Measurements from ENCODE around the gene CHD9. TPM values are rescaled to one million over a fixed set of nuclear protein-coding genes. Genes with fewer than 3 reads are reported as not detected.

Gene CHD9
- total RNA-seq, 1 experiment from 2014 or later, result 18.9 TPM

GRCh38 chr16:53358884-53359283 is 304.1 kb downstream of the CHD9 start:
- no peaks in the 10 kb centered on the region for H4K20me1 ChIP-seq (ENCODE audit: insufficient read depth)
- no peak overlapping the region for H3K27ac ChIP-seq (ENCODE audit: low read depth, low read length)
- no peak overlapping the region for H2AFZ ChIP-seq (ENCODE audit: low read depth, low read length, poor library complexity, severe bottlenecking)
- ChIA-PET POLR2A (no interaction called here), RAD21 (ENCODE audit: low non-redundant PET in 1 of 2, low total read pairs in 2 of 2, uncharacterized antibody in 2 of 2, unreplicated experiment in 2 of 2) (no interaction called here), CTCF (no interaction called here)
- no peaks in the 10 kb centered on the region for H3K9me2 ChIP-seq (ENCODE audit: insufficient read depth)
- ATAC-seq (no peak), DNase-seq (ENCODE audit: low read depth, low spot score) (no peak)
- no peaks in the 10 kb centered on the region for H3K27me3 ChIP-seq (ENCODE audit: insufficient read depth, low read length)
- H3K4me2 ChIP-seq (ENCODE audit: low read length), result no peak overlapping the region
- no peak overlapping the region for H3K4me3 ChIP-seq (replicated peaks in 1 of 2; ENCODE audit: low read depth in 1 of 2, low read length in 2 of 2)
- no peaks in the 10 kb centered on the region for H3K79me2 ChIP-seq (ENCODE audit: insufficient read depth, low read length)
- no peaks in the 10 kb centered on the region for H3K4me1 ChIP-seq (ENCODE audit: control insufficient read depth in 1 of 2, insufficient read depth in 2 of 2, low read length in 2 of 2)
- BruUV-seq (replicated peaks), result no TSS peak
- no peak overlapping the region for H3K9ac ChIP-seq (ENCODE audit: low read length)
- TF ChIP-seq FOSL1 (IDR thresholded peaks at IDR 0.05; ENCODE audit: low read depth) (no peak), EZH2phosphoT487 (IDR thresholded peaks at IDR 0.05; ENCODE audit: borderline replicate concordance) (no peak), YY1 (IDR thresholded peaks at IDR 0.05; ENCODE audit: extremely low read depth, insufficient replicate concordance, low read depth, low read length) (no peak), CTCF (IDR thresholded peaks at IDR 0.05 in 2 of 3, conservative IDR thresholded peaks at IDR 0.05 in 1 of 3; ENCODE audit: borderline replicate concordance in 1 of 3, insufficient read depth in 1 of 3, low read depth in 2 of 3, low read length in 2 of 3) (no peak), ELF1 (IDR thresholded peaks at IDR 0.05; ENCODE audit: borderline replicate concordance, low read depth) (no peak), EZH2 (IDR thresholded peaks at IDR 0.05) (no peak), REST (IDR thresholded peaks at IDR 0.05; ENCODE audit: low read depth) (no peak), ZFX (IDR thresholded peaks at IDR 0.05) (no peak), ZNF274 (IDR thresholded peaks at IDR 0.05; ENCODE audit: low read depth, low read length) (no peak), MAX (IDR thresholded peaks at IDR 0.05) (no peak), POLR2A (IDR thresholded peaks at IDR 0.05; ENCODE audit: borderline replicate concordance, extremely low read depth, insufficient read depth, insufficient read length) (no peak), RAD21 (IDR thresholded peaks at IDR 0.05; ENCODE audit: low read depth) (no peak), ATF3 (IDR thresholded peaks at IDR 0.05) (no peak), EGR1 (IDR thresholded peaks at IDR 0.05; ENCODE audit: low read depth) (no peak), SP1 (IDR thresholded peaks at IDR 0.05; ENCODE audit: low read depth) (no peak)
- no peaks in the 10 kb centered on the region for H3K9me3 ChIP-seq (ENCODE audit: control insufficient read depth in 1 of 2, insufficient read depth in 1 of 2, low read depth in 1 of 2, low read length in 2 of 2)
- intact Hi-C loops (cut with micrococcal nuclease), result no loop called here
- H3K36me3 ChIP-seq (ENCODE audit: control insufficient read depth in 1 of 2, insufficient read depth in 2 of 2, low read length in 2 of 2), result no peaks in the 10 kb centered on the region

All from HCT116 (cell line).